H1 (cell line): ENCODE results near the gene TTI1. TPM values are rescaled to one million over a fixed set of nuclear protein-coding genes. Genes with fewer than 3 reads are reported as not detected.

Experiments used
- polyA plus RNA-seq, 7 experiments: library from polyadenylated mRNA; depleted of rRNA in 3 of 7; stranded (reverse) in 5 of 7; unstranded in 2 of 7; fragments of >200 nt in 5 of 7; fragments of 200-250 nt in 2 of 7; gene quantifications; 1 replicate in 5 of 7; 2 replicates in 1 of 7; 4 replicates in 1 of 7; pipeline versions ENCODE4 v1.2.1 to v1.2.3, GENCODE V29; 2011 to 2013; ENCODE audit warnings: missing spikeins in 2 of 7, mixed read lengths in 2 of 7
- total RNA-seq: library from RNA; stranded (reverse); fragmentation: NEBNext Ultra II Directional; extraction: Animal tissue kit (Norgen Biotek cat#: 25700); gene quantifications from 2 replicates; pipeline ENCODE4 v1.2.1, GENCODE V29; 2021
- TF ChIP-seq, protein P1 (sequence below), 3 experiments: IDR thresholded peaks; 1 replicate in 2 of 3; 2 replicates in 1 of 3; pipeline versions ENCODE4 v1.5.1 to v1.6.1; 2011; ENCODE audit warnings: low read length in 3 of 3, mild to moderate bottlenecking in 3 of 3, inconsistent platforms in 2 of 3, low read depth in 1 of 3, moderate library complexity in 1 of 3; ENCODE audit not compliant: insufficient read depth in 1 of 3; ENCODE audit errors: control extremely low read depth in 1 of 3

The TTI1 gene
- total and polyA plus RNA-seq, 2 of the 8 experiments (the other 6 are each of a cell fraction or from before 2014, with no cell fraction given), result 34.1 to 47.0 TPM

GRCh38 chr20:38029453-38029852, 3.8 kb downstream of the TTI1 start (continued):
- TF ChIP-seq, protein P1, sequence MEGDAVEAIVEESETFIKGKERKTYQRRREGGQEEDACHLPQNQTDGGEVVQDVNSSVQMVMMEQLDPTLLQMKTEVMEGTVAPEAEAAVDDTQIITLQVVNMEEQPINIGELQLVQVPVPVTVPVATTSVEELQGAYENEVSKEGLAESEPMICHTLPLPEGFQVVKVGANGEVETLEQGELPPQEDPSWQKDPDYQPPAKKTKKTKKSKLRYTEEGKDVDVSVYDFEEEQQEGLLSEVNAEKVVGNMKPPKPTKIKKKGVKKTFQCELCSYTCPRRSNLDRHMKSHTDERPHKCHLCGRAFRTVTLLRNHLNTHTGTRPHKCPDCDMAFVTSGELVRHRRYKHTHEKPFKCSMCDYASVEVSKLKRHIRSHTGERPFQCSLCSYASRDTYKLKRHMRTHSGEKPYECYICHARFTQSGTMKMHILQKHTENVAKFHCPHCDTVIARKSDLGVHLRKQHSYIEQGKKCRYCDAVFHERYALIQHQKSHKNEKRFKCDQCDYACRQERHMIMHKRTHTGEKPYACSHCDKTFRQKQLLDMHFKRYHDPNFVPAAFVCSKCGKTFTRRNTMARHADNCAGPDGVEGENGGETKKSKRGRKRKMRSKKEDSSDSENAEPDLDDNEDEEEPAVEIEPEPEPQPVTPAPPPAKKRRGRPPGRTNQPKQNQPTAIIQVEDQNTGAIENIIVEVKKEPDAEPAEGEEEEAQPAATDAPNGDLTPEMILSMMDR (IDR thresholded peaks at IDR 0.05; ENCODE audit: control extremely low read depth in 1 of 3, insufficient read depth in 1 of 3, low read depth in 1 of 3, low read length in 3 of 3), result no peak
- TF ChIP-seq, all 59 proteins: peak for 0
